Right lobe of liver (tissue), 6 donors: ENCODE results near the gene PKD2L1. TPM values are rescaled to one million over a fixed set of nuclear protein-coding genes. Genes with fewer than 3 reads are reported as not detected.

ENCODE experiments used
- ATAC-seq, 4 donors: fragments of 200-7000 bp; cut with Tn5 transposase; one replicate each; pipeline ENCODE4 v1.9.1; 2020; ENCODE audit warnings: mild to moderate bottlenecking in 4 of 4, moderate library complexity in 4 of 4
- DNase-seq, 3 donors: peaks; one replicate each; pipeline ENCODE4 v3.0.0-alpha.2; 2020
- H3K27ac ChIP-seq, 3 donors: fragments of 200-600 bp; one replicate each; pipeline ENCODE4 v1.8.0; 2022
- H3K27me3 ChIP-seq, 2 donors: fragments of 200-600 bp; one replicate each; pipeline ENCODE4 v1.8.0; 2022
- H3K36me3 ChIP-seq, 4 donors: fragments of 200-600 bp; sonication (generic) in 1 of 4; one replicate each; pipeline versions ENCODE4 v1.5.1 to v1.8.0; 2017 to 2022; ENCODE audit warnings: control low read depth in 1 of 4
- H3K4me1 ChIP-seq, 4 donors: fragments of 200-600 bp; sonication (generic) in 1 of 4; one replicate each; pipeline versions ENCODE4 v1.5.1 to v1.8.0; 2017 to 2022; ENCODE audit warnings: control low read depth in 1 of 4
- H3K4me3 ChIP-seq, 3 donors: fragments of 200-600 bp; one replicate each; pipeline ENCODE4 v1.8.0; 2022
- H3K9me3 ChIP-seq, 4 donors: fragments of 200-600 bp; sonication (generic) in 1 of 4; one replicate each; pipeline versions ENCODE4 v1.5.1 to v1.8.0; 2017 to 2022; ENCODE audit warnings: control low read depth in 1 of 4
- POLR2A ChIP-seq: fragments of 450-650 bp; IDR thresholded peaks from one replicate; pipeline ENCODE4 v1.6.1; 2017; ENCODE audit warnings: antibody characterized with exemption, mild to moderate bottlenecking
- WGBS: methylation state at CpG from one replicate; pipeline ENCODE4 v1.1.6; 2018; ENCODE audit warnings: low coverage, low lambda C conversion rate; ENCODE audit not compliant: insufficient coverage; ENCODE audit errors: missing lambda C conversion rate; 5-methylcytosine and 5-hydroxymethylcytosine counted together
- intact Hi-C, 2 donors: fragments of 100-400 bp; cut with DNase I; formaldehyde crosslinking; loops; one replicate each; pipeline versions ENCODE4 v1.11.2 to v1.14.1; 2022
- total RNA-seq, 6 experiments: library from RNA; depleted of rRNA in 2 of 6; stranded (reverse); fragments of >200 nt in 2 of 6; fragmentation: NEBNext Ultra II Directional in 3 of 6; extraction: Animal tissue kit (Norgen Biotek cat#: 25700) in 3 of 6; gene quantifications; one replicate each; pipeline versions ENCODE4 v1.1.0 to v1.2.4, GENCODE V29; 2016 to 2023
- TF ChIP-seq, protein P1 (sequence below), 4 donors: fragments of 200-600 bp in 3 of 4; fragments of 450-650 bp in 1 of 4; IDR thresholded peaks; one replicate each; pipeline versions ENCODE4 v1.5.1 to v1.8.0; 2016 to 2022; ENCODE audit warnings: antibody characterized with exemption in 4 of 4, mild to moderate bottlenecking in 2 of 4
- donor health status: DM: no; HTN: yes; CAD: no.
- donor health status: DM: no; HTN: no; CAD: no.
- donor health status: DM: no; HTN: no; CAD: no.
- donor health status: DM: no; HTN: yes; CAD: no.
- donor health status: DM: no; HTN: yes; CAD: no.

The PKD2L1 gene
- total RNA-seq, 6 experiments from 2014 or later = 0.12 to 0.26 (median 0.22) TPM; not detected in 3

DNA sequence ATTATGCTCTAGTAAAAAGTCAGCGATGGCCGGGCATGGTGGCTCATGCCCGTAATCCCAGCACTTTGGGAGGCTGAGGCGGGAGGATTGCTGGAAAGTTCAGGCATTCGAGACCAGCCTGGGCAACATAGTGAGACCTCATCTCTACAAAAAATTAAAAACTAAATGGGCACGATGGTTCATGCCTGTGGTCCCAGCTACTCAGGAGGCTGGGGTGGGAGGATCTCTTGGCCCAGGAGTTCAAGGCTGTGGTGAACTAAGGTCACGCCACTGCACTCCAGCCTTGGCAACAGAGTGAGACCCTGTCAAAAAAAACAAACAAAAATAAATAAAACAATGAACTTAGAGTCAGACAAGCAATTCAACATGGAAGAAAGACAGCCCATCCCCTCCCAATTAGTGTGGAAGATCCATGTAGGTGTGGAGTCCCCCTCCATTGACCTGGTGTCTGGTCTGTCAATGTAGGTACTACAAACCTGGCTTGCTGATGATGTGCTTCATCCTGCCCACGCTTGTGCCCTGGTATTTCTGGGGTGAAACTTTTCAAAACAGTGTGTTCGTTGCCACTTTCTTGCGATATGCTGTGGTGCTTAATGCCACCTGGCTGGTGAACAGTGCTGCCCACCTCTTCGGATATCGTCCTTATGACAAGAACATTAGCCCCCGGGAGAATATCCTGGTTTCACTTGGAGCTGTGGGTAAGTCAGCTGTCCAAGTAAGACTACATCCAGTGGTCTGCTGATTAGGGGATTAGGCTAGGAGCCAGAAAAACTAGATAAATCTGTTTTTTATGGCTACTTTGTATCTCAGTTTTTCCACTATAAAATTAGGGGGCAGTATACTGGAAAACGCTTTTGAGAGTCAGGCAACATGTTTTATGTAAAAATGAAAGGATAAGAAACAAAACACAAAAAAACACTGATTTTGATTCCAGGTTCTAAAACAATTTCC lies 26.3 kb upstream of the PKD2L1 start:
- no peak overlapping the region for H3K4me3 ChIP-seq
- H3K36me3 ChIP-seq = peaks cover 0 to 61% (median 4%) of the 10 kb centered on the region in 4 donors

DNA sequence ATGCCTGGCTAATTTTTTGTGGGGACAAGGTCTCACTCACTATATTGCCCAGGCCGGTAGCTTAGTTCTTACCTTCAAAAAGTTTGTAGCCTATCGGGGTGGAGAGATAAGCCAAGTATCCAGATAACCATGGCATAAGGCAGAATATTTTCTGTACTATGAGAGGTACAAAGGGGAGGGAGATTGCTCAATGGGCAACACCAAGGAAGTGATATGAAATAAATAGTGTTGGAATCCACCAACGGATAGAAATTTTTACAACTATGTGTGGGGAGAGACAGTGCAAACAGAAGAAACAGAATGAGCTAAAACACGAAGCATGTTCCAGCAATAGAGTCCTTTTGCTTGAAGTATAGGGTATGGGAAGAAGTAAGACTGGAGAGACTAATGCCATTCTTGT lies 25.1 kb upstream of the PKD2L1 start:
- WGBS = 82% methylated on average over 4 of the region's 4 CpGs
- H3K4me1 ChIP-seq = peaks cover 0 to 37% (median 16%) of the 10 kb centered on the region in 4 donors
- H3K27me3 ChIP-seq = no peaks in the 10 kb centered on the region
- no peak overlapping the region for H3K27ac ChIP-seq
- intact Hi-C loops = no loop called here
- H3K9me3 ChIP-seq = no peaks in the 10 kb centered on the region
- H3K36me3 ChIP-seq = peaks cover 0 to 56% (median 4%) of the 10 kb centered on the region in 4 donors
- no peak for DNase-seq
- ATAC-seq = no peak
- H3K4me3 ChIP-seq = no peak overlapping the region
- TF ChIP-seq, protein P1, sequence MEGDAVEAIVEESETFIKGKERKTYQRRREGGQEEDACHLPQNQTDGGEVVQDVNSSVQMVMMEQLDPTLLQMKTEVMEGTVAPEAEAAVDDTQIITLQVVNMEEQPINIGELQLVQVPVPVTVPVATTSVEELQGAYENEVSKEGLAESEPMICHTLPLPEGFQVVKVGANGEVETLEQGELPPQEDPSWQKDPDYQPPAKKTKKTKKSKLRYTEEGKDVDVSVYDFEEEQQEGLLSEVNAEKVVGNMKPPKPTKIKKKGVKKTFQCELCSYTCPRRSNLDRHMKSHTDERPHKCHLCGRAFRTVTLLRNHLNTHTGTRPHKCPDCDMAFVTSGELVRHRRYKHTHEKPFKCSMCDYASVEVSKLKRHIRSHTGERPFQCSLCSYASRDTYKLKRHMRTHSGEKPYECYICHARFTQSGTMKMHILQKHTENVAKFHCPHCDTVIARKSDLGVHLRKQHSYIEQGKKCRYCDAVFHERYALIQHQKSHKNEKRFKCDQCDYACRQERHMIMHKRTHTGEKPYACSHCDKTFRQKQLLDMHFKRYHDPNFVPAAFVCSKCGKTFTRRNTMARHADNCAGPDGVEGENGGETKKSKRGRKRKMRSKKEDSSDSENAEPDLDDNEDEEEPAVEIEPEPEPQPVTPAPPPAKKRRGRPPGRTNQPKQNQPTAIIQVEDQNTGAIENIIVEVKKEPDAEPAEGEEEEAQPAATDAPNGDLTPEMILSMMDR (IDR thresholded peaks at IDR 0.05) = no peak
- no peak for TF ChIP-seq POLR2A

More for the DNA sequence above, 26.3 kb upstream of the PKD2L1 start:
- H3K9me3 ChIP-seq = no peaks in the 10 kb centered on the region
- ATAC-seq (no peak), DNase-seq (no peak)
- no peak overlapping the region for H3K27ac ChIP-seq
- intact Hi-C loops = no loop called here
- no peak for TF ChIP-seq POLR2A
- TF ChIP-seq, protein P1 (IDR thresholded peaks at IDR 0.05) = no peak
- no peaks in the 10 kb centered on the region for H3K27me3 ChIP-seq
- H3K4me1 ChIP-seq = peaks cover 0 to 40% (median 16%) of the 10 kb centered on the region in 4 donors
- 87% methylated on average over 13 of the region's 14 CpGs for WGBS

DNA sequence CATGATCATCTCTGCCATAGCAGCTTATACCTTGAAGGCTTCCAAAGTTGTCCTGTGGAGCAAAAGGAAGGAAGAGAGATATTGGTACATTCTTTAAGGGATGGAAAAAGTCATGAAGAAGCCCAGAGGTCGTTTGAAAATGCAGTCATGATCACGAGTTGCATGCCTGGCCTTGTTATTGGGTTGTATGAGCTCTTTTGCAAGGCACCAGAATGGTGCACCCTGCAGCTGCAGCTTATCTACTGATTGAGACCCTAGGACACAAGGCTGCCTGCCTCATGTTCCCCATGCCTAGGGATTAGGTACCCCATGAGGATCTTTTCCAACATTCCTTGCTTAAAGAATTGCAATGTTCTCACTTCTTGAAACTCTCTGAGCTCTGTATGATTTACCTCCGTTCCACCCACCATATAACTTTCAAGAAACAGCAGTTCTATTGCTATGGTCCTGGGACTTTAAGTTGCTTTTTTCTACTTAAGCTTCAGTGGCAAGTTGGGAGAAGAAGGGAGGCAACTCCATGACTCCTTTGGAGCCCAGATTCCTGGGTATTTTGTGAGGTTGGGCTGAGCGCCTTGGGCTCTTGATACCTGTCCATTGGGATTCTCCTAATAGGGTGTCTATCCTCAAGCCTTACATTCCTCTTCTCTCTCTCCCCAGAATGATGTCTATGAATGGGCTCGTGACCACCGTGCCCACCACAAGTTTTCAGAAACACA lies 23.9 kb upstream of the PKD2L1 start:
- intact Hi-C loops = no loop called here
- Histone ChIP-seq H3K4me3 (no peak overlapping the region), H3K27ac (no peak overlapping the region), H3K4me1 (peaks cover 0 to 37% (median 14%) of the 10 kb centered on the region in 4 donors), H3K9me3 (no peaks in the 10 kb centered on the region), H3K27me3 (no peaks in the 10 kb centered on the region), H3K36me3 (peaks cover 0 to 56% (median 4%) of the 10 kb centered on the region in 4 donors)
- DNase-seq (no peak), ATAC-seq (no peak)
- 75% methylated on average over 6 of the region's 6 CpGs for WGBS
- TF ChIP-seq POLR2A = no peak
- TF ChIP-seq, protein P1 (IDR thresholded peaks at IDR 0.05) = no peak

DNA sequence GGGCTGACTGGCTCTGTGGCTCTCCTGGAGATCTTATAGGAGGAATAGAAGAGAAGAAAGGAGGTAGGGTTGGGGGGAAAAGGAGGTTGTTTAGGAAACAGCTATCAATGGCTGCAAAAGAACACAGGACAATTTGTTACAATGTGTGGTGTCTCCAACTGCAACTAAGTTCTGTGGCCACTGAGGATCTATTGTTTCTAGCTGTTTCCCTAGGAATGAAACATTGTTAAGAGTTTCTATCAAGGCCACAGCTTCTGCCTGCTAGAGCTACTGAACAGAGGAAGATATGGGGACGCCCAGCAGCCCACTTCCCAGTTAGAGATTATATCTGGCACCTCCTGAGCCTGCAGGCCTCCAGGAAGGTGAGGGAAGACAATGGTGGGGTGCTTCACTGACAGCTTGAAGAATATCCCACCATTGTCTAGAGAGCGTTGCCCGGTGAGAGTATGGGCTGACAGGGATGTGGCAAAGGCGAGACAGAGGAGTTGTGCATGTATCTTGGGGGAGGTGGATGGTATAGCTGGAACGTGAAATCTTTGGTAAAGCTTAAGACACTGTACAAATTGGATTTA lies 21.0 kb upstream of the PKD2L1 start:
- no peaks in the 10 kb centered on the region for H3K9me3 ChIP-seq
- no peak overlapping the region for H3K4me3 ChIP-seq
- DNase-seq (no peak), ATAC-seq (no peak)
- H3K36me3 ChIP-seq = peaks cover 0 to 43% (median 4%) of the 10 kb centered on the region in 4 donors
- no peak overlapping the region for H3K27ac ChIP-seq
- H3K27me3 ChIP-seq = no peaks in the 10 kb centered on the region
- intact Hi-C loops = no loop called here
- peaks cover 0 to 30% (median 13%) of the 10 kb centered on the region in 4 donors for H3K4me1 ChIP-seq
- 83% methylated on average over 5 of the region's 5 CpGs for WGBS
- no peak for TF ChIP-seq POLR2A
- TF ChIP-seq, protein P1 (IDR thresholded peaks at IDR 0.05) = no peak
